GM10248 (cell line): Measurements from ENCODE around the gene MYBPC1.

ENCODE experiments used
- CTCF ChIA-PET: fragments of 300-600 bp; sonication (Branson Sonifier 250); formaldehyde crosslinking; extraction: SDS; loops from one replicate; lab custom pipeline; 2021; ENCODE audit warnings: antibody characterized with exemption; lab: Yijun Ruan, JAX
- POLR2A ChIA-PET: fragments of 350-650 bp; sonication (Branson Sonifier 250); formaldehyde crosslinking; extraction: SDS; loops from one replicate; lab custom pipeline; 2020; ENCODE audit warnings: antibody characterized with exemption; lab: Yijun Ruan, JAX
- DNase-seq: peaks from one replicate; pipeline ENCODE4 v3.0.0; 2012; ENCODE audit errors: extremely low spot score
- CTCF ChIP-seq: IDR thresholded peaks from 2 replicates; pipeline ENCODE4 v1.5.1; 2012; ENCODE audit warnings: mild to moderate bottlenecking, low read depth; ENCODE audit errors: extremely low read depth, missing control alignments, control extremely low read depth

The MYBPC1 gene

GRCh38 chr12:101642115-101643067 lies 47.6 kb downstream of the MYBPC1 start:
- ChIA-PET POLR2A (no interaction called here), CTCF (interaction anchor here (1.3 to 2.0 kb wide), 3 partner anchors 11 to 131 kb away, joined by 3 to 5 read pairs (median 3); no protein-coding TSS in a partner anchor)
- no peak for TF ChIP-seq CTCF
- DNase-seq: no peak

GRCh38 chr12:101647711-101648110 lies 52.9 kb downstream of the MYBPC1 start:
- POLR2A ChIA-PET: no interaction called here
- TF ChIP-seq CTCF: no peak
- DNase-seq: no peak
- CTCF ChIA-PET: no interaction called here

GRCh38 chr12:101648195-101648594 lies 53.4 kb downstream of the MYBPC1 start:
- POLR2A ChIA-PET: no interaction called here
- CTCF ChIA-PET: no interaction called here
- DNase-seq: no peak
- no peak for TF ChIP-seq CTCF

GRCh38 chr12:101650346-101651117 lies 55.8 kb downstream of the MYBPC1 start:
- CTCF ChIA-PET: no interaction called here
- POLR2A ChIA-PET: no interaction called here
- no peak for DNase-seq
- TF ChIP-seq CTCF: no peak

GRCh38 chr12:101653030-101653429 lies 58.3 kb downstream of the MYBPC1 start:
- POLR2A ChIA-PET: no interaction called here
- TF ChIP-seq CTCF: no peak
- no peak for DNase-seq
- CTCF ChIA-PET: no interaction called here

GRCh38 chr12:101653503-101653902 lies 58.7 kb downstream of the MYBPC1 start:
- ChIA-PET POLR2A (no interaction called here), CTCF (no interaction called here)
- DNase-seq: no peak
- no peak for TF ChIP-seq CTCF
